ENCODE data around the gene CRYBB1.

DNA sequence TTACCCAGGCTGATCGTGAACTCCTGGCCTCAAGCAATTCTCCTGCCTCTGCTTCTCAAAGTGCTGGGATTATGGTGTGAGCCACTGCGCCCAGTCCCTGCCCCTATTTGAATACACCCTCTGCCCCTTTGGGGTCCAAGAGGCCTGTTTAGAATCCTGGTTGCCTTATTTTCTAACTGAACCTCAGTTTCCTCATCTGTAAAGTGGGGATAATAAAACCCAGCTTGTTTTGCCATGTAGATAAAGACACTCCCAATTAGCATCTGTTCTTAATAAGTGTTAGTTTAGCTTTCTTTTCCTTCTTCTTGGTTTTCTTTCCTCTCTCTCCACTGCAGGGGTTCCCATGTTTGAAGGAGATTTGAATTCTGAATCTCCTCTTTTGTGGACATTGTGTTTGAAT, 44.3 kb upstream of the CRYBB1 start:
- TF ChIP-seq POLR2A (IDR thresholded peaks at IDR 0.05) = no peak
- TF ChIP-seq POLR2AphosphoS5 (IDR thresholded peaks at IDR 0.05) = no peak

Measured in transverse colon (tissue), 3 donors.